ENCODE results near the gene ADAM33.

DNA sequence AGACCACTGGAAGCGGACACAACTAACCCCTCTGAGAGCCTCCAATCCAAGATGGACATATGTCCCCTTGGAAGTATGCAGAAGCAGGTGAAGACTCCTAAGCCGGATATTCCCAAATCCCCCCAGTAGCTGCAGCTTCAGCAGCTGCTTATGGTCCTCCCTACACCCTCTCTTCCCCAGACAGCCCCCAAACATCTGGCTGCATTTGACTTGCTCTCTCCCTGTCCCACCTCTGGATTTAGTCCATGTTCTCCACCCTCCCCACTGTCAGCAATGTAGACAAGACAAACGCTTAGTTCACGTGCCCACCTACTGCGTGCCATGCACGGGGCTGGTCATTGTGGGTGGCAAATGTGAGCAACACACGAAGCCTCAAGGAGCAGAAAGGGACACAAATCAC, 4.6 kb upstream of the ADAM33 start:
- TF ChIP-seq, protein P1, sequence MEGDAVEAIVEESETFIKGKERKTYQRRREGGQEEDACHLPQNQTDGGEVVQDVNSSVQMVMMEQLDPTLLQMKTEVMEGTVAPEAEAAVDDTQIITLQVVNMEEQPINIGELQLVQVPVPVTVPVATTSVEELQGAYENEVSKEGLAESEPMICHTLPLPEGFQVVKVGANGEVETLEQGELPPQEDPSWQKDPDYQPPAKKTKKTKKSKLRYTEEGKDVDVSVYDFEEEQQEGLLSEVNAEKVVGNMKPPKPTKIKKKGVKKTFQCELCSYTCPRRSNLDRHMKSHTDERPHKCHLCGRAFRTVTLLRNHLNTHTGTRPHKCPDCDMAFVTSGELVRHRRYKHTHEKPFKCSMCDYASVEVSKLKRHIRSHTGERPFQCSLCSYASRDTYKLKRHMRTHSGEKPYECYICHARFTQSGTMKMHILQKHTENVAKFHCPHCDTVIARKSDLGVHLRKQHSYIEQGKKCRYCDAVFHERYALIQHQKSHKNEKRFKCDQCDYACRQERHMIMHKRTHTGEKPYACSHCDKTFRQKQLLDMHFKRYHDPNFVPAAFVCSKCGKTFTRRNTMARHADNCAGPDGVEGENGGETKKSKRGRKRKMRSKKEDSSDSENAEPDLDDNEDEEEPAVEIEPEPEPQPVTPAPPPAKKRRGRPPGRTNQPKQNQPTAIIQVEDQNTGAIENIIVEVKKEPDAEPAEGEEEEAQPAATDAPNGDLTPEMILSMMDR (IDR thresholded peaks at IDR 0.05) = no peak
- TF ChIP-seq POLR2AphosphoS5 (IDR thresholded peaks at IDR 0.05) = no peak
- TF ChIP-seq POLR2A (IDR thresholded peaks at IDR 0.05) = no peak
